Measurements from ENCODE around the gene PACSIN1.

Gene PACSIN1

DNA sequence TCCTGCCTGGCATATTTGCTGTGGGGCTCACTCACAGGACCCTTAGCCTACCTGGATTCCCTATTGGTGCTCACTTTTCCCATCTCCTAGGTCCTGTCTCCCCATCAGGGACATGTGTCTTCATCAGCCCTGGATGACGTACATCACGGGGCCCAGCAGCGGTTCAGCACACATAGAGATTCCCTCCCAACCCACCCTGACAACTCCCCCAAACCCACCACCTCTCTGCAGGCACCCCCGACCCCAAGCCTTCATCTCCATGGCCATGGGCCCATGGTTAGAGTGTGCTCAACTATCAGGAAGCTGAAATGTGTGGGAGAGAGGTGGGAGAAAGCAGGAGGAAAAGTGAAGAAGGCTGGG is 115.7 kb downstream of the PACSIN1 start:
- H3K14ac ChIP-seq (ENCODE audit: low read length), result no peak overlapping the region
- no peak overlapping the region for H3K4me3 ChIP-seq (ENCODE audit: low read length in 2 of 2)
- H3K27me3 ChIP-seq (ENCODE audit: control insufficient read depth in 3 of 3, insufficient read depth in 3 of 3, low read depth in 1 of 3, low read length in 3 of 3), result no peaks in the 10 kb centered on the region
- no peak overlapping the region for H3K4me2 ChIP-seq (ENCODE audit: insufficient read depth, low read length, poor library complexity, severe bottlenecking)
- no peak overlapping the region for H3K27ac ChIP-seq (replicated peaks; ENCODE audit: low read length)
- no CpG with 5 or more reads among the region's 4 CpGs for WGBS, 2 donors (ENCODE audit: extremely low coverage in 2 of 2, insufficient read length in 2 of 2, insufficient replicate concordance in 1 of 2)
- peak overlapping the region; percentile 54 for H3K9ac ChIP-seq (ENCODE audit: low read depth, low read length, poor library complexity)
- no peaks in the 10 kb centered on the region for H3K9me3 ChIP-seq (replicated peaks in 1 of 2; ENCODE audit: control insufficient read depth in 2 of 2, insufficient read depth in 1 of 2, low read depth in 1 of 2, low read length in 2 of 2)
- H2AFZ ChIP-seq (ENCODE audit: low read length), result no peak overlapping the region
- H2BK5ac ChIP-seq (ENCODE audit: low read length), result peak overlapping the region; percentile 5
- no peak overlapping the region for H2BK15ac ChIP-seq (ENCODE audit: low read length)
- no peak for DNase-seq (ENCODE audit: low spot score)
- H2BK12ac ChIP-seq (ENCODE audit: low read length), result no peak overlapping the region
- no peak overlapping the region for H4K91ac ChIP-seq (ENCODE audit: low read depth, low read length, poor library complexity)
- H3K23ac ChIP-seq (ENCODE audit: low read depth, low read length, poor library complexity), result no peak overlapping the region
- no peaks in the 10 kb centered on the region for H3K79me1 ChIP-seq (ENCODE audit: low read depth, low read length)
- H4K8ac ChIP-seq (ENCODE audit: low read depth, low read length), result no peak overlapping the region
- no peak overlapping the region for H3K4ac ChIP-seq (ENCODE audit: low read length)
- peaks cover 2 to 5% of the 10 kb centered on the region in 2 donors for H3K36me3 ChIP-seq (replicated peaks in 1 of 2; ENCODE audit: control insufficient read depth in 2 of 2, insufficient read depth in 2 of 2, low read length in 2 of 2)
- peaks cover 7 to 13% of the 10 kb centered on the region in 2 donors for H3K4me1 ChIP-seq (ENCODE audit: control insufficient read depth in 2 of 2, insufficient read depth in 1 of 2, low read depth in 1 of 2, low read length in 2 of 2)
- no peak overlapping the region for H2BK120ac ChIP-seq (ENCODE audit: low read depth, low read length)
- no peak overlapping the region for H3K18ac ChIP-seq (ENCODE audit: low read length)
- no peak overlapping the region for H2AK5ac ChIP-seq (ENCODE audit: low read depth, low read length)

DNA sequence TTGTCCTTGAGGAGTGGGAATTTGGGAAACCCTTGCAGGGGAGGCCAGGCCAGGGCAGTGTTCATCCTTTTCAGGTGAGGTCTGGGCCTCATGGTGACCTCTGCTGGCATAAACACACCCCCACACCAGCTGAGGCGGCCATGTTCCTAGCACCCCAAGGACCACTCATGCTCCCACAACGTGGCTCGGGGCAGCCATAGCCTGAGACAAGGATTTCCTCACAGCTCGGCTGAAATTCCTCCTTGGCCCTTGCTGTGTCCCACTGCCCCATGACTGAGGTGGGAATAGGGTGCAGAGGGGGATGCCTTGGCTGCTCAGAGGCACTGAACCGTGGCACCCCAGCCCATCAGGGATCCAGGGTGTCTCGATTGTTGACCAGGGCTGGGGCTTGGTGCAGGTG is 117.6 kb downstream of the PACSIN1 start:
- Histone ChIP-seq H3K79me1 (ENCODE audit: low read depth, low read length) (no peaks in the 10 kb centered on the region), H2AK5ac (ENCODE audit: low read depth, low read length) (no peak overlapping the region), H3K27me3 (ENCODE audit: control insufficient read depth in 3 of 3, insufficient read depth in 3 of 3, low read depth in 1 of 3, low read length in 3 of 3) (no peaks in the 10 kb centered on the region), H3K9me3 (replicated peaks in 1 of 2; ENCODE audit: control insufficient read depth in 2 of 2, insufficient read depth in 1 of 2, low read depth in 1 of 2, low read length in 2 of 2) (no peaks in the 10 kb centered on the region), H4K8ac (ENCODE audit: low read depth, low read length) (no peak overlapping the region), H3K4me3 (ENCODE audit: low read length in 2 of 2) (no peak overlapping the region), H3K36me3 (replicated peaks in 1 of 2; ENCODE audit: control insufficient read depth in 2 of 2, insufficient read depth in 2 of 2, low read length in 2 of 2) (peaks cover 7 to 20% of the 10 kb centered on the region in 2 donors), H3K18ac (ENCODE audit: low read length) (no peak overlapping the region), H2BK15ac (ENCODE audit: low read length) (no peak overlapping the region), H2BK5ac (ENCODE audit: low read length) (no peak overlapping the region), H3K27ac (replicated peaks; ENCODE audit: low read length) (no peak overlapping the region), H2AFZ (ENCODE audit: low read length) (no peak overlapping the region), H3K4me1 (ENCODE audit: control insufficient read depth in 2 of 2, insufficient read depth in 1 of 2, low read depth in 1 of 2, low read length in 2 of 2) (peaks cover 7 to 20% of the 10 kb centered on the region in 2 donors), H3K23ac (ENCODE audit: low read depth, low read length, poor library complexity) (no peak overlapping the region), H3K14ac (ENCODE audit: low read length) (no peak overlapping the region), H3K4me2 (ENCODE audit: insufficient read depth, low read length, poor library complexity, severe bottlenecking) (no peak overlapping the region), H3K9ac (ENCODE audit: low read depth, low read length, poor library complexity) (no peak overlapping the region), H2BK12ac (ENCODE audit: low read length) (no peak overlapping the region), H2BK120ac (ENCODE audit: low read depth, low read length) (no peak overlapping the region), H3K4ac (ENCODE audit: low read length) (no peak overlapping the region), H4K91ac (ENCODE audit: low read depth, low read length, poor library complexity) (no peak overlapping the region)
- no CpG with 5 or more reads among the region's 6 CpGs for WGBS, 2 donors (ENCODE audit: extremely low coverage in 2 of 2, insufficient read length in 2 of 2, insufficient replicate concordance in 1 of 2)
- DNase-seq (ENCODE audit: low spot score), result no peak

DNA sequence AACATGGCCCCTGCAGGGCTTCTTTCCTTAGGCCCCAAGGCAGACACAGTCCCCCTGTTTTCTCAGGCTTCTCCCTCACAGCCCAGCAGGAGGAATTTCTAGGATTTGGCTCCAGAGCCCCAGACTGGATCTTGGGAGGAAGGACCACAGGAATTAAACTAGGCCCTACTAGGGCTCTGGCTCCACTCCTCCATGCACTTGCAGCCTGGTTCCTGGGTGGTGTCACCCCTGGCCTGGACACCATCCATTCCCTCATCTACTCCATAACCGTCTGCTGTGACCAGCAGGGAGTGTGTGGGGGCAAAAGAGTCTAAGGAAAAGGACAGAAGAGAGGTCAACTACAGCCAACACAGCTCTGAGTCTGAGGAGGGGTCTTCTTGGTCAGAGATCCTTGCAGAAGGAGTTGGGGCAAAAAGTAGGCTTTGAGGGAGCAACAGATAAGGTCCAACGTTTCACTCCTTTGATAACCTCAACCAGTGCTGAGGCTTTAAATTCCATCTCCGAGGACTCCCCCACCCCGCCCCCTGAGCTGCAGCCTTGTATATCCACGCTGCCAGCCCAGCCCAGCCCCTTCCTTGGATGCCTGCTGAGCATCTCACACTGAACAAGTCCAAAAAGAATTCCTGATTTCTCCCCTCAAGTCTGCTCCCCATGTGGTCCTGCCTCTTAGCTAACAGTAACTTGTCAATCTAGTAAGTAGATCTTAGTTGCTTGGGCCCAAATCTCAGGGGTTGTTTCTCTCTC is 118.2 kb downstream of the PACSIN1 start:
- Histone ChIP-seq H2BK5ac (ENCODE audit: low read length) (no peak overlapping the region), H3K4ac (ENCODE audit: low read length) (no peak overlapping the region), H3K4me3 (ENCODE audit: low read length in 2 of 2) (no peak overlapping the region), H3K23ac (ENCODE audit: low read depth, low read length, poor library complexity) (no peak overlapping the region), H3K36me3 (replicated peaks in 1 of 2; ENCODE audit: control insufficient read depth in 2 of 2, insufficient read depth in 2 of 2, low read length in 2 of 2) (peaks cover 7 to 21% of the 10 kb centered on the region in 2 donors), H3K4me2 (ENCODE audit: insufficient read depth, low read length, poor library complexity, severe bottlenecking) (no peak overlapping the region), H3K9me3 (replicated peaks in 1 of 2; ENCODE audit: control insufficient read depth in 2 of 2, insufficient read depth in 1 of 2, low read depth in 1 of 2, low read length in 2 of 2) (no peaks in the 10 kb centered on the region), H2BK12ac (ENCODE audit: low read length) (no peak overlapping the region), H4K8ac (ENCODE audit: low read depth, low read length) (no peak overlapping the region), H2BK15ac (ENCODE audit: low read length) (no peak overlapping the region), H3K27me3 (ENCODE audit: control insufficient read depth in 3 of 3, insufficient read depth in 3 of 3, low read depth in 1 of 3, low read length in 3 of 3) (no peaks in the 10 kb centered on the region), H2AK5ac (ENCODE audit: low read depth, low read length) (no peak overlapping the region), H2BK120ac (ENCODE audit: low read depth, low read length) (no peak overlapping the region), H3K18ac (ENCODE audit: low read length) (no peak overlapping the region), H2AFZ (ENCODE audit: low read length) (no peak overlapping the region), H3K14ac (ENCODE audit: low read length) (no peak overlapping the region), H3K79me1 (ENCODE audit: low read depth, low read length) (no peaks in the 10 kb centered on the region), H4K91ac (ENCODE audit: low read depth, low read length, poor library complexity) (no peak overlapping the region), H3K4me1 (ENCODE audit: control insufficient read depth in 2 of 2, insufficient read depth in 1 of 2, low read depth in 1 of 2, low read length in 2 of 2) (peaks cover 7 to 20% of the 10 kb centered on the region in 2 donors), H3K9ac (ENCODE audit: low read depth, low read length, poor library complexity) (no peak overlapping the region), H3K27ac (replicated peaks; ENCODE audit: low read length) (no peak overlapping the region)
- no peak for DNase-seq (ENCODE audit: low spot score)
- WGBS, 2 donors (ENCODE audit: extremely low coverage in 2 of 2, insufficient read length in 2 of 2, insufficient replicate concordance in 1 of 2), result no CpG with 5 or more reads among the region's 5 CpGs

DNA sequence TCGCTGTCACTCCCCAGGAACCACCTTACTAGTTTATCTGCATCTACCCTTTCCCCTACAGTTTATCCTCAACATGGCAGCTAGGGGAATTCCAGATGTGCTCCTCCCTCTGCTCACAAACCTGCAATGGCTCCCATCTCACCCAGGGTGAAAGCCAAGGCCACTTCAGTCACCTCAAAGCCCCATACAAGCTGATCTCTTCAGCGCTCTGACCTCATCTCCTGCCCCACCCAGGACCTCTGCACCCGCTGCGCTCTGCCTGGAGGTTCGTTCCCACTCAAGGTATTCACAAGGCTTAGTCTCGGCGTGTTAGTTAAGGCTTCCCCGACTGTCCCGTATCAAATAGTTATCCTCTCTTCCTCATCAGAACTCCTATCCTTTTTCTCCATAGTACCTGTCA is 118.8 kb downstream of the PACSIN1 start:
- Histone ChIP-seq H3K9ac (ENCODE audit: low read depth, low read length, poor library complexity) (no peak overlapping the region), H2BK120ac (ENCODE audit: low read depth, low read length) (no peak overlapping the region), H3K79me1 (ENCODE audit: low read depth, low read length) (no peaks in the 10 kb centered on the region), H2AK5ac (ENCODE audit: low read depth, low read length) (no peak overlapping the region), H3K27me3 (ENCODE audit: control insufficient read depth in 3 of 3, insufficient read depth in 3 of 3, low read depth in 1 of 3, low read length in 3 of 3) (no peaks in the 10 kb centered on the region), H3K4me1 (ENCODE audit: control insufficient read depth in 2 of 2, insufficient read depth in 1 of 2, low read depth in 1 of 2, low read length in 2 of 2) (peaks cover 7 to 22% of the 10 kb centered on the region in 2 donors), H2BK12ac (ENCODE audit: low read length) (no peak overlapping the region), H3K14ac (ENCODE audit: low read length) (no peak overlapping the region), H3K4ac (ENCODE audit: low read length) (no peak overlapping the region), H3K18ac (ENCODE audit: low read length) (peak overlapping the region; percentile 4), H2BK5ac (ENCODE audit: low read length) (no peak overlapping the region), H3K9me3 (replicated peaks in 1 of 2; ENCODE audit: control insufficient read depth in 2 of 2, insufficient read depth in 1 of 2, low read depth in 1 of 2, low read length in 2 of 2) (no peaks in the 10 kb centered on the region), H3K4me3 (ENCODE audit: low read length in 2 of 2) (no peak overlapping the region), H3K36me3 (replicated peaks in 1 of 2; ENCODE audit: control insufficient read depth in 2 of 2, insufficient read depth in 2 of 2, low read length in 2 of 2) (peaks cover 10 to 25% of the 10 kb centered on the region in 2 donors), H3K23ac (ENCODE audit: low read depth, low read length, poor library complexity) (no peak overlapping the region), H2BK15ac (ENCODE audit: low read length) (no peak overlapping the region), H4K8ac (ENCODE audit: low read depth, low read length) (no peak overlapping the region), H3K27ac (replicated peaks; ENCODE audit: low read length) (no peak overlapping the region), H4K91ac (ENCODE audit: low read depth, low read length, poor library complexity) (no peak overlapping the region), H3K4me2 (ENCODE audit: insufficient read depth, low read length, poor library complexity, severe bottlenecking) (no peak overlapping the region), H2AFZ (ENCODE audit: low read length) (no peak overlapping the region)
- DNase-seq (ENCODE audit: low spot score), result no peak
- no CpG with 5 or more reads among the region's 9 CpGs for WGBS, 2 donors (ENCODE audit: extremely low coverage in 2 of 2, insufficient read length in 2 of 2, insufficient replicate concordance in 1 of 2)

Data from neuronal stem cell (in vitro differentiated cells).